HCT116 (cell line): Measurements from ENCODE around the gene ST3GAL3. TPM values are rescaled to one million over a fixed set of nuclear protein-coding genes. Genes with fewer than 3 reads are reported as not detected.

ENCODE experiments used
- ATAC-seq: fragments of 200-7000 bp; cut with Tn5 transposase; 2 replicates; pipeline ENCODE4 v1.9.1; 2020; ENCODE audit warnings: mild to moderate bottlenecking, moderate library complexity
- BruUV-seq: library from RNA; stranded (reverse); fragments of 400-500 nt; replicated peaks from 2 replicates; lab custom pipeline; 2021; lab: Mats Ljungman, UMichigan
- CTCF ChIA-PET: fragments of 300-600 bp; sonication (Branson Sonifier 250); formaldehyde crosslinking; loops from one replicate; lab custom pipeline; 2021; ENCODE audit warnings: antibody characterized with exemption; lab: Charles Lee
- POLR2A ChIA-PET: fragments of 300-600, 350-600 bp; sonication (Branson Sonifier 250); formaldehyde crosslinking; loops from one replicate; lab custom pipeline; 2021; ENCODE audit warnings: antibody characterized with exemption; lab: Charles Lee
- RAD21 ChIA-PET, 2 experiments: fragments of 300-600 bp; sonication (Branson Sonifier 250); formaldehyde crosslinking; loops; one replicate each; lab custom pipeline; 2023; ENCODE audit warnings: low total read pairs in 2 of 2; ENCODE audit not compliant: uncharacterized antibody in 2 of 2, unreplicated experiment in 2 of 2, low non-redundant PET in 1 of 2; lab: Charles Lee
- DNase-seq: peaks from one replicate; pipeline ENCODE4 v3.0.0-alpha.2; 2010; ENCODE audit warnings: low read depth, low spot score
- H2AFZ ChIP-seq: fragments of 200-600 bp; shearing (Covaris generic), sonication (generic); 2 replicates; pipeline ENCODE4 v1.6.1; 2017; ENCODE audit warnings: low read depth, mixed run types, mixed read lengths, antibody characterized with exemption, low read length; ENCODE audit not compliant: poor library complexity, severe bottlenecking
- H3K27ac ChIP-seq: 2 replicates; pipeline ENCODE4 v1.5.1; 2012; ENCODE audit warnings: low read depth, low read length
- H3K27me3 ChIP-seq: fragments of 200-600 bp; sonication (generic); 2 replicates; pipeline ENCODE4 v1.6.1; 2016; ENCODE audit warnings: mixed run types, low read length, mixed read lengths; ENCODE audit not compliant: insufficient read depth
- H3K36me3 ChIP-seq, 2 experiments: fragments of 200-500 bp in 1 of 2; fragments of 200-600 bp in 1 of 2; sonication (Bioruptor generic) in 1 of 2; sonication (generic) in 1 of 2; 2 replicates each; pipeline versions ENCODE4 v1.5.1 to v1.6.1; 2014 to 2016; ENCODE audit warnings: low read length in 2 of 2, inconsistent platforms in 1 of 2, mixed read lengths in 1 of 2, mixed run types in 1 of 2; ENCODE audit not compliant: insufficient read depth in 2 of 2, control insufficient read depth in 1 of 2
- H3K4me1 ChIP-seq, 2 experiments: fragments of 200-600 bp in 1 of 2; sonication (generic) in 1 of 2; 2 replicates each; pipeline versions ENCODE4 v1.5.1 to v1.6.1; 2012 to 2017; ENCODE audit warnings: low read length in 2 of 2, inconsistent platforms in 1 of 2, mild to moderate bottlenecking in 1 of 2, mixed read lengths in 1 of 2, mixed run types in 1 of 2, moderate library complexity in 1 of 2; ENCODE audit not compliant: insufficient read depth in 2 of 2, control insufficient read depth in 1 of 2
- H3K4me2 ChIP-seq: fragments of 200-600 bp; sonication (generic); 2 replicates; pipeline ENCODE4 v1.6.1; 2017; ENCODE audit warnings: mixed run types, low read length, mixed read lengths
- H3K4me3 ChIP-seq, 2 experiments: fragments of 200-600 bp in 1 of 2; sonication (generic) in 1 of 2; replicated peaks in 1 of 2; 2 replicates each; pipeline ENCODE4 v1.5.1; 2011 to 2016; ENCODE audit warnings: low read length in 2 of 2, control low read depth in 1 of 2, low read depth in 1 of 2, mild to moderate bottlenecking in 1 of 2, mixed read lengths in 1 of 2, mixed run types in 1 of 2
- H3K79me2 ChIP-seq: fragments of 200-600 bp; sonication (generic); 2 replicates; pipeline ENCODE4 v1.6.1; 2017; ENCODE audit warnings: mild to moderate bottlenecking, mixed run types, low read length, moderate library complexity, mixed read lengths; ENCODE audit not compliant: insufficient read depth
- H3K9ac ChIP-seq: fragments of 200-600 bp; sonication (generic); 2 replicates; pipeline ENCODE4 v1.6.1; 2016; ENCODE audit warnings: low read length, mixed read lengths
- H3K9me2 ChIP-seq: fragments of 200-600 bp; sonication (generic), shearing (Covaris generic); 2 replicates; pipeline ENCODE4 v1.6.1; 2017; ENCODE audit warnings: mixed run types, mild to moderate bottlenecking, moderate library complexity; ENCODE audit not compliant: insufficient read depth
- H3K9me3 ChIP-seq, 2 experiments: fragments of 200-500 bp in 1 of 2; fragments of 200-600 bp in 1 of 2; sonication (Bioruptor generic) in 1 of 2; sonication (generic) in 1 of 2; 2 replicates each; pipeline ENCODE4 v1.6.1; 2014 to 2017; ENCODE audit warnings: low read length in 2 of 2, mixed read lengths in 2 of 2, inconsistent platforms in 1 of 2, low read depth in 1 of 2, mild to moderate bottlenecking in 1 of 2, mixed run types in 1 of 2, moderate library complexity in 1 of 2; ENCODE audit not compliant: control insufficient read depth in 1 of 2, insufficient read depth in 1 of 2
- H4K20me1 ChIP-seq: fragments of 200-600 bp; sonication (generic), shearing (Covaris generic); 2 replicates; pipeline ENCODE4 v1.6.1; 2017; ENCODE audit warnings: mixed run types, mild to moderate bottlenecking, moderate library complexity; ENCODE audit not compliant: insufficient read depth
- ATF3 ChIP-seq: IDR thresholded peaks from 2 replicates; pipeline ENCODE4 v1.6.1; 2012
- CBX3 ChIP-seq: IDR thresholded peaks from 2 replicates; pipeline ENCODE4 v1.6.1; 2012; ENCODE audit warnings: low read depth
- CTCF ChIP-seq, 3 experiments: fragments of 200-600 bp in 1 of 3; sonication (generic) in 1 of 3; IDR thresholded peaks in 2 of 3; conservative IDR thresholded peaks in 1 of 3; 2 replicates each; pipeline ENCODE4 v1.5.1; 2012 to 2017; ENCODE audit warnings: low read depth in 2 of 3, low read length in 2 of 3, antibody characterized with exemption in 1 of 3, borderline replicate concordance in 1 of 3, control low read depth in 1 of 3, mild to moderate bottlenecking in 1 of 3, mixed read lengths in 1 of 3, mixed run types in 1 of 3, moderate library complexity in 1 of 3; ENCODE audit not compliant: insufficient read depth in 1 of 3
- ELF1 ChIP-seq: IDR thresholded peaks from 2 replicates; pipeline ENCODE4 v1.6.1; 2012; ENCODE audit warnings: low read depth, borderline replicate concordance
- EZH2phosphoT487 ChIP-seq: fragments of 200-600 bp; IDR thresholded peaks from 2 replicates; pipeline ENCODE4 v1.6.1; 2018; ENCODE audit warnings: antibody characterized with exemption, borderline replicate concordance
- MAX ChIP-seq: IDR thresholded peaks from 2 replicates; pipeline ENCODE4 v1.6.1; 2012
- POLR2AphosphoS5 ChIP-seq: IDR thresholded peaks from 2 replicates; pipeline ENCODE4 v1.6.1; 2011; ENCODE audit warnings: mild to moderate bottlenecking, low read depth, low read length, moderate library complexity
- RAD21 ChIP-seq: IDR thresholded peaks from 2 replicates; pipeline ENCODE4 v1.6.1; 2012; ENCODE audit warnings: low read depth, mild to moderate bottlenecking
- REST ChIP-seq: IDR thresholded peaks from 2 replicates; pipeline ENCODE4 v1.6.1; 2012; ENCODE audit warnings: low read depth
- SP1 ChIP-seq: IDR thresholded peaks from 2 replicates; pipeline ENCODE4 v1.6.1; 2012; ENCODE audit warnings: low read depth
- YY1 ChIP-seq: IDR thresholded peaks from 2 replicates; pipeline ENCODE4 v1.6.1; 2011; ENCODE audit warnings: low read length, low read depth, moderate library complexity, mild to moderate bottlenecking; ENCODE audit not compliant: insufficient replicate concordance; ENCODE audit errors: extremely low read depth
- ZNF274 ChIP-seq: fragments of 200-500 bp; sonication (Bioruptor generic); IDR thresholded peaks from 2 replicates; pipeline ENCODE4 v1.6.1; 2014; ENCODE audit warnings: mild to moderate bottlenecking, low read depth, low read length, inconsistent platforms
- intact Hi-C: fragments of 100-400 bp; cut with micrococcal nuclease; formaldehyde crosslinking; loops from 2 replicates; pipeline ENCODE4 v1.10.0; 2022
- total RNA-seq: library from RNA; stranded (reverse); gene quantifications from one replicate; pipeline ENCODE4 v1.2.1, GENCODE V29; 2021; ENCODE audit not compliant: unreplicated experiment

ST3GAL3 gene
- total RNA-seq, 1 experiment from 2014 or later, result 7.2 TPM

- Histone ChIP-seq H3K9ac (no peak overlapping the region), H3K9me3 (no peaks in the 10 kb centered on the region), H2AFZ (no peak overlapping the region), H3K4me3 (no peak overlapping the region), H3K79me2 (no peaks in the 10 kb centered on the region), H3K4me1 (peaks cover 5 to 14% of the 10 kb centered on the region in 2 experiments), H3K27me3 (no peaks in the 10 kb centered on the region), H3K9me2 (no peaks in the 10 kb centered on the region), H4K20me1 (no peaks in the 10 kb centered on the region), H3K4me2 (no peak overlapping the region), H3K36me3 (no peaks in the 10 kb centered on the region), H3K27ac (no peak overlapping the region)
- ATAC-seq (no peak), DNase-seq (no peak)
- ChIA-PET POLR2A (no interaction called here), CTCF (interaction anchor here (4.9 kb wide), 1 partner anchor 93 kb away, joined by 22 read pairs; no protein-coding TSS in a partner anchor), RAD21 (no interaction called here)
- intact Hi-C loops, result no loop called here
- BruUV-seq, result no TSS peak
- TF ChIP-seq ZNF274, result no peak
- TF ChIP-seq RAD21, result no peak
- TF ChIP-seq ATF3, result no peak
- TF ChIP-seq ELF1, result no peak
- no peak for TF ChIP-seq SP1
Observed at GRCh38 chr1:43841321-43842174, 134.2 kb downstream of the ST3GAL3 start.

GRCh38 chr1:43842175-43842498 is 134.8 kb downstream of the ST3GAL3 start:
- Histone ChIP-seq H3K9ac (no peak overlapping the region), H3K9me2 (no peaks in the 10 kb centered on the region), H3K9me3 (no peaks in the 10 kb centered on the region), H3K27me3 (no peaks in the 10 kb centered on the region), H2AFZ (no peak overlapping the region), H3K4me3 (no peak overlapping the region), H4K20me1 (no peaks in the 10 kb centered on the region), H3K4me1 (peaks cover 0 to 8% of the 10 kb centered on the region in 2 experiments; a peak in 2 of 4 replicates), H3K79me2 (no peaks in the 10 kb centered on the region), H3K27ac (no peak overlapping the region), H3K36me3 (no peaks in the 10 kb centered on the region), H3K4me2 (no peak overlapping the region)
- DNase-seq (no peak), ATAC-seq (no peak)
- BruUV-seq, result no TSS peak
- intact Hi-C loops, result no loop called here
- ChIA-PET POLR2A (no interaction called here), RAD21 (no interaction called here), CTCF (interaction anchor here (0.6 to 4.9 kb wide), 2 partner anchors 24 to 92 kb away, joined by 3 to 22 read pairs; no protein-coding TSS in a partner anchor)
- TF ChIP-seq CTCF (IDR thresholded peaks at IDR 0.05 in 2 of 3, conservative IDR thresholded peaks at IDR 0.05 in 1 of 3; ENCODE audit: borderline replicate concordance in 1 of 3, insufficient read depth in 1 of 3, low read depth in 2 of 3, low read length in 2 of 3), result no peak
- TF ChIP-seq EZH2phosphoT487, result no peak
- TF ChIP-seq CBX3, result no peak
- TF ChIP-seq RAD21, result no peak
- TF ChIP-seq MAX, result no peak
- no peak for TF ChIP-seq REST
- TF ChIP-seq ELF1, result no peak
- TF ChIP-seq POLR2AphosphoS5, result no peak
- TF ChIP-seq ZNF274, result no peak
- TF ChIP-seq YY1, result no peak
